NB4 (cell line): ENCODE data around the gene GALC.

ENCODE experiments used
- DNase-seq: peaks from one replicate; pipeline ENCODE4 v3.0.0; 2010; ENCODE audit warnings: low read depth
- H3K4me3 ChIP-seq: one replicate; pipeline ENCODE4 v1.5.1; 2011; ENCODE audit warnings: mild to moderate bottlenecking, low read depth, low read length, moderate library complexity
- MAX ChIP-seq: IDR thresholded peaks from 2 replicates; pipeline ENCODE4 v1.6.1; 2011; ENCODE audit warnings: low read depth, low read length
- MYC ChIP-seq: IDR thresholded peaks from 2 replicates; pipeline ENCODE4 v1.6.1; 2011; ENCODE audit warnings: low read depth, low read length
- POLR2A ChIP-seq: IDR thresholded peaks from 2 replicates; pipeline ENCODE4 v1.6.1; 2011; ENCODE audit warnings: mild to moderate bottlenecking; ENCODE audit not compliant: insufficient read length; ENCODE audit errors: extremely low read depth
- TF ChIP-seq, protein P1 (sequence below): IDR thresholded peaks from one replicate; pipeline ENCODE4 v1.5.1; 2012; ENCODE audit warnings: low read depth, low read length

GALC gene

GRCh38 chr14:87940382-87940781 is 52.6 kb downstream of the GALC start:
- no peak overlapping the region for H3K4me3 ChIP-seq
- no peak for DNase-seq
- TF ChIP-seq MAX (no peak), POLR2A (no peak), MYC (no peak)
- TF ChIP-seq, protein P1, sequence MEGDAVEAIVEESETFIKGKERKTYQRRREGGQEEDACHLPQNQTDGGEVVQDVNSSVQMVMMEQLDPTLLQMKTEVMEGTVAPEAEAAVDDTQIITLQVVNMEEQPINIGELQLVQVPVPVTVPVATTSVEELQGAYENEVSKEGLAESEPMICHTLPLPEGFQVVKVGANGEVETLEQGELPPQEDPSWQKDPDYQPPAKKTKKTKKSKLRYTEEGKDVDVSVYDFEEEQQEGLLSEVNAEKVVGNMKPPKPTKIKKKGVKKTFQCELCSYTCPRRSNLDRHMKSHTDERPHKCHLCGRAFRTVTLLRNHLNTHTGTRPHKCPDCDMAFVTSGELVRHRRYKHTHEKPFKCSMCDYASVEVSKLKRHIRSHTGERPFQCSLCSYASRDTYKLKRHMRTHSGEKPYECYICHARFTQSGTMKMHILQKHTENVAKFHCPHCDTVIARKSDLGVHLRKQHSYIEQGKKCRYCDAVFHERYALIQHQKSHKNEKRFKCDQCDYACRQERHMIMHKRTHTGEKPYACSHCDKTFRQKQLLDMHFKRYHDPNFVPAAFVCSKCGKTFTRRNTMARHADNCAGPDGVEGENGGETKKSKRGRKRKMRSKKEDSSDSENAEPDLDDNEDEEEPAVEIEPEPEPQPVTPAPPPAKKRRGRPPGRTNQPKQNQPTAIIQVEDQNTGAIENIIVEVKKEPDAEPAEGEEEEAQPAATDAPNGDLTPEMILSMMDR, result no peak

DNA sequence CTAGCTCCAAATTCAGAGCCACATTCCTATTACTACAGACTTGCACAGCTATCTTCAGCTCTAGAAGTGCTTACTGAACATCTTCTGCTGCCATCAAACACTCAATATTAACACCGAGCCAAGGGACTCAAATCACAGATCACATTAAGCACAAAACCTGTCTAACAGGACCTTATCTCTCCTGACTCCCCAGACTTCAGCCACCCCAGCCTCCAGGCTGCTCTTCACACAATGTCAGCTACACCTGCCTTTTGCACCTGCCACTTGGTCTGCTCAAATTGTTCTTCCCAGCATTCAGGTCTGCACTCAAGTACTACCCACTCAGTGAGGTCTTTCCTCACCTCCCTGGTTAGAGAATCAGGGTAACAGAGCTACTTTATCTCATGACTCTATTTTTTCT is 57.1 kb downstream of the GALC start:
- TF ChIP-seq MAX (no peak), POLR2A (no peak), MYC (no peak)
- TF ChIP-seq, protein P1, result no peak
- no peak for DNase-seq
- H3K4me3 ChIP-seq, result no peak overlapping the region

GRCh38 chr14:87935081-87935828 is 57.7 kb downstream of the GALC start:
- no peak for TF ChIP-seq POLR2A
- TF ChIP-seq, protein P1, result no peak
- TF ChIP-seq MYC, result no peak
- TF ChIP-seq MAX, result no peak
- H3K4me3 ChIP-seq, result no peak overlapping the region
- no peak for DNase-seq

DNA sequence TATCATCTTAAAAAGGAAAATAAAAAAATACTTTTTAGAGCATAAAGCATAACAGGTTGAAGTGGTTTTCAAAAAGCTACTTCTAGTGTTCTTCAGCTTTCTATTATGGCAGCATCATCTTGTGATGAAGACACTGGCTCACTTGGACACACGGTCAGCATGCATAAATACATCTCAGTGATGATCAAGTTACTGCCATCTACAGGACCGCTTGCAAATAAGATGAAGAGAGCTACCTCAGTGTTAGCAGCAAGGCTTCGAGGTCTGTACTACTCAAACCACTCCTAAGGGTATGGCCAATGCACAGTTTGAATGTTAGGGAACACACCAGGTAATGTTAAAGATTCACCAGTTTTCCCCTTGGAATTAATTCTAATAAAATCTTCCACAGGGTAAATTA is 58.8 kb downstream of the GALC start:
- H3K4me3 ChIP-seq, result no peak overlapping the region
- peak; percentile 5 for DNase-seq
- TF ChIP-seq, protein P1, result no peak
- TF ChIP-seq POLR2A, result no peak
- TF ChIP-seq MAX, result no peak
- no peak for TF ChIP-seq MYC

- TF ChIP-seq, protein P1, result no peak
- TF ChIP-seq POLR2A (no peak), MAX (no peak), MYC (no peak)
- no peak for DNase-seq
- no peak overlapping the region for H3K4me3 ChIP-seq
Observed at GRCh38 chr14:87916886-87917275, 76.1 kb downstream of the GALC start.
